Ectodermal cell (in vitro differentiated cells): Measurements from ENCODE around the gene MNAT1.
"Not testable (repeated sequence)": the region's sequence is repeated elsewhere in the genome, so short reads cannot be mapped to it uniquely, and the experiment has no call there.

Experiments
- H3K27ac ChIP-seq: 2 replicates; pipeline ENCODE4 v1.7.0; 2013; ENCODE audit warnings: mild to moderate bottlenecking, low read depth, low read length; ENCODE audit not compliant: insufficient read depth, poor library complexity, severe bottlenecking
- H3K27me3 ChIP-seq: 2 replicates; pipeline ENCODE4 v1.7.0; 2013; ENCODE audit warnings: mild to moderate bottlenecking, low read length; ENCODE audit not compliant: insufficient read depth, control insufficient read depth, poor library complexity, severe bottlenecking
- H3K36me3 ChIP-seq: one replicate; pipeline ENCODE4 v1.7.0; 2013; ENCODE audit warnings: low read length; ENCODE audit not compliant: control insufficient read depth, insufficient read depth
- H3K4me1 ChIP-seq: one replicate; pipeline ENCODE4 v1.7.0; 2013; ENCODE audit warnings: low read length; ENCODE audit not compliant: control insufficient read depth, insufficient read depth
- H3K4me3 ChIP-seq: 2 replicates; pipeline ENCODE4 v1.7.0; 2013; ENCODE audit warnings: low read depth, low read length, control low read depth; ENCODE audit not compliant: insufficient read depth
- H3K9me3 ChIP-seq: 2 replicates; pipeline ENCODE4 v1.7.0; 2013; ENCODE audit warnings: mild to moderate bottlenecking, low read length, moderate library complexity; ENCODE audit not compliant: control insufficient read depth
- WGBS, 2 experiments: methylation state at CpG; one replicate each; pipeline ENCODE4 v1.1.7; 2013; ENCODE audit warnings: missing lambda C conversion rate in 2 of 2; 5-methylcytosine and 5-hydroxymethylcytosine counted together

The MNAT1 gene

DNA sequence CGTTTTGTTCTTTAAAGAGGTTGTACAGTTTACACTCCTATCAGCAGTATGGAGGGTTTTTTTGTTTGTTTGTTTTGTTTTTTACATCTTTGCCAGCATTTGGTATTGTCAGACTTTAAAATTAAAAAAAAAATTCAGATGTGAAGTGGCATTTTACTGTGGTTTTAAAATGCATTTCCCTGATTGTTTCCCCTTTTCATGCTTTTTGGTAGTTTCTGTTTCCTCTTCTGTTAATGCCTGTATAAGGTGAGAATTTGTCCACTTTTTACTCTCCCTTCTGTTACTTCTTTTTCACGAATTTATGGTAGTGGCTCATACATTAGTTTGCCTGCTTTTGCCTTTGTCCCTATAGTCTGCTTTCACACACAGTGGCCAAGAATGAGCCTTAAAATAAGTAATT, 36.6 kb downstream of the MNAT1 start:
- WGBS, 2 experiments, result 50% methylated on average over 2 of the region's 2 CpGs
- Histone ChIP-seq H3K9me3 (no peaks in the 10 kb centered on the region), H3K27me3 (no peaks in the 10 kb centered on the region), H3K4me1 (no peaks in the 10 kb centered on the region), H3K27ac (no peak overlapping the region), H3K36me3 (no peaks in the 10 kb centered on the region), H3K4me3 (no peak overlapping the region)

GRCh38 chr14:60773558-60773957, 39.0 kb downstream of the MNAT1 start:
- no peak overlapping the region for H3K27ac ChIP-seq

GRCh38 chr14:60775296-60775695, 40.7 kb downstream of the MNAT1 start:
- Histone ChIP-seq H3K27me3 (no peaks in the 10 kb centered on the region), H3K4me3 (no peak overlapping the region)

More at GRCh38 chr14:60773558-60773957, 39.0 kb downstream of the MNAT1 start:
- no peaks in the 10 kb centered on the region for H3K36me3 ChIP-seq
- no peaks in the 10 kb centered on the region for H3K9me3 ChIP-seq
- no peaks in the 10 kb centered on the region for H3K4me1 ChIP-seq
- no peak overlapping the region for H3K4me3 ChIP-seq
- H3K27me3 ChIP-seq, result no peaks in the 10 kb centered on the region

DNA sequence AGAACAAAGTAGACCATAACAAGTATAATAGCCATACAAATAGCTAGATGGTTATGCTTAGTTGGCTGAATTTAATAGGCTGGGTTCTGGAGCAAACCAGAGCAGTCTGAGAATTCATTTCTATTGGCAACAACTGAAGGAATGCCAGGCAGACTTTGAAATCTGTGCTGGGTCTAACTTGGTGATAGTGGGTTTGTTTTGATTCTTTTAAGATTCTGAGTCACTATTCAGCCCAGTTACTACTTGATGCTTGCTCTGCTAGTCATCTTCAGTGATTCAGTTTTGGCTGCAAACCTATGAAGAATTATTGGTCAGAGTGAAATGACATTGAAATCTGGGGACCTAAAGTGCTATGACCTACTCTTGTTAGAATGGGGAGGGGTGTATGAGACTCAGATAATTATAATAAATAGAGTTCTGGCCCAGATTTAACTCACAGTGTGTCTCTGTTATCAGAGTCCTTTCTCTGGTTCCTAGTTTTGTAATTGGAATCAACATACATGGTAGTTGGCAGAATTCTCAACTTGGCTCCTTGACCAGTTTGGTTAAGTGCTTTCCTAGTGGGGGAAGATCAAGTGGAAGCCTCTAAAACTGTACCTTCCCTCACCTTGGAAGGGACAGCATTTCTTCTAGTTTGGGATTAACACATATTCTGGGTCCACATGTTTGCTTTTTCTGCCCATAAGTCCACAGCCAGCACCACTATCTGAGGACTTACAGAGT, 43.5 kb downstream of the MNAT1 start:
- Histone ChIP-seq H3K27me3 (no peaks in the 10 kb centered on the region), H3K4me1 (no peaks in the 10 kb centered on the region), H3K4me3 (no peak overlapping the region), H3K27ac (no peak overlapping the region), H3K9me3 (no peaks in the 10 kb centered on the region), H3K36me3 (no peaks in the 10 kb centered on the region)

More at GRCh38 chr14:60775296-60775695, 40.7 kb downstream of the MNAT1 start:
- Histone ChIP-seq H3K27ac (no peak overlapping the region), H3K36me3 (no peaks in the 10 kb centered on the region), H3K4me1 (no peaks in the 10 kb centered on the region), H3K9me3 (no peaks in the 10 kb centered on the region)

DNA sequence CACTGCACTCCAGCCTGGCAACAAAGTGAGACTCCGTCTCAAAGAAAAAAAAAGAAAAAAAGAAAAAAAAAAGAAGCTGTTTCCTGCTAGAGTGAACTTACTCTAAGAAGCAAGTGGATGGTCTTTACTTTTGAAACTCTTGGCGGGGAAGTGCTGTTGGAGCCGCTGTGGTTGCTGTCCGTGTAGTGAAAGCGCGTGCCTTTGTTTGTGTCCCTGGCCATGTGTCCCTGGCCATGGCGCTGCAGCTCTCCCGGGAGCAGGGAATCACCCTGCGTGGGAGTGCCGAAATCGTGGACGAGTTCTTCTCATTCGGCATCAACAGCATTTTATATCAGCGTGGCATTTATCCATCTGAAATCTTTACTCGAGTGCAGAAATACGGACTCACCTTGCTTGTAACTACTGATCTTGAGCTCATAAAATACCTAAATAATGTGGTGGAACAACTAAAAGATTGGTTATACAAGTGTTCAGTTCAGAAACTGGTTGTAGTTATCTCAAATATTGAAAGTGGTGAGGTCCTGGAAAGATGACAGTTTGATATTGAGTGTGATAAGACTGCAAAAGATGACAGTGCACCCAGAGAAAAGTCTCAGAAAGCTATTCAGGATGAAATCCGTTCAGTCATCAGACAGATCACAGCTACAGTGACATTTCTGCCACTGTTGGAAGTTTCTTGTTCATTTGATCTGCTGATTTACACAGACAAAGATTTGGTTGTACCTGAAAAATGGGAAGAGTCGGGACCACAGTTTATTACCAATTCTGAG, 45.4 kb downstream of the MNAT1 start:
- not testable (repeated sequence) for H3K27ac ChIP-seq, H3K27me3 ChIP-seq, H3K4me3 ChIP-seq, H3K36me3 ChIP-seq, H3K9me3 ChIP-seq, H3K4me1 ChIP-seq
- WGBS, 2 experiments, result 94 to 95% methylated on average over 17 to 18 of the region's 18 CpGs

- H3K4me1 ChIP-seq, H3K27ac ChIP-seq, H3K36me3 ChIP-seq, H3K9me3 ChIP-seq, H3K27me3 ChIP-seq, H3K4me3 ChIP-seq: not testable (repeated sequence)
Observed at GRCh38 chr14:60780558-60780957, 46.0 kb downstream of the MNAT1 start.

- Histone ChIP-seq H3K36me3 (no peaks in the 10 kb centered on the region), H3K27ac (no peak overlapping the region), H3K9me3 (no peaks in the 10 kb centered on the region), H3K4me1 (no peaks in the 10 kb centered on the region), H3K4me3 (no peak overlapping the region), H3K27me3 (no peaks in the 10 kb centered on the region)
- WGBS, 2 experiments, result 93 to 94% methylated on average over 3 of the region's 3 CpGs
Observed at GRCh38 chr14:60786905-60787304, 52.3 kb downstream of the MNAT1 start.

DNA sequence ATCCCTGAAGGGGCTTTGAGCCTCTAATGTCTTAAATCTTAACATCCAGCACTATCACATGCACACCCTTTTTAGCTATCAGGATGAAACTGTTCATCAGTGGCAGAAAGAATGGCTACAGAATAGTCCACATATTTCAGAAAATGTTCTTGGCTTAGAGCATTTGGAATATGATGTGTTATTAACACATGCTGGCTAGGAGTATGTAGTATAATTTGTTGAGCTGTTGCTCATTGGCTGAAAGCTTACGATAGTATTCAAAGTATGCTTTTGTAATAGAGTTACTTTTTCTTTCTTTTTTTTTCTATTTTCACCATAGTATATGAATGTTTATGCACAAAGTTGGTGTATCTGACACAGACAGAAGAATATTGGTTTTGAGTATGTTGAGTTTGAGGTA, 55.1 kb downstream of the MNAT1 start:
- WGBS, 2 experiments, result 83% methylated on average over 1 of the region's 1 CpG; no CpG with 5 or more reads in 1 of the 2 experiments
- no peaks in the 10 kb centered on the region for H3K27me3 ChIP-seq
- no peaks in the 10 kb centered on the region for H3K36me3 ChIP-seq
- no peaks in the 10 kb centered on the region for H3K9me3 ChIP-seq
- no peaks in the 10 kb centered on the region for H3K4me1 ChIP-seq
- H3K4me3 ChIP-seq, result no peak overlapping the region
- H3K27ac ChIP-seq, result no peak overlapping the region

- no peak overlapping the region for H3K4me3 ChIP-seq
- no CpG with 5 or more reads among the region's 1 CpG for WGBS, 2 experiments
Observed at GRCh38 chr14:60790850-60791249, 56.3 kb downstream of the MNAT1 start.

GRCh38 chr14:60796434-60796833, 61.9 kb downstream of the MNAT1 start:
- Histone ChIP-seq H3K9me3 (no peaks in the 10 kb centered on the region), H3K27ac (no peak overlapping the region), H3K4me1 (no peaks in the 10 kb centered on the region), H3K4me3 (no peak overlapping the region), H3K27me3 (no peaks in the 10 kb centered on the region), H3K36me3 (no peaks in the 10 kb centered on the region)

More at GRCh38 chr14:60790850-60791249, 56.3 kb downstream of the MNAT1 start:
- H3K4me1 ChIP-seq, result no peaks in the 10 kb centered on the region
- no peak overlapping the region for H3K27ac ChIP-seq
- no peaks in the 10 kb centered on the region for H3K9me3 ChIP-seq
- H3K36me3 ChIP-seq, result no peaks in the 10 kb centered on the region
- H3K27me3 ChIP-seq, result no peaks in the 10 kb centered on the region
